HepG2 (cell line): Measurements from ENCODE around the gene TRIM62. TPM values are rescaled to one million over a fixed set of nuclear protein-coding genes. Genes with fewer than 3 reads are reported as not detected.

Experiments
- ATAC-seq: fragments of 200-7000 bp; cut with Tn5 transposase; 3 replicates; pipeline ENCODE4 v1.9.1; 2020; ENCODE audit warnings: mild to moderate bottlenecking, moderate library complexity
- BruUV-seq: library from RNA; stranded (reverse); fragments of 400-500 nt; replicated peaks from 2 replicates; lab custom pipeline; 2021; lab: Mats Ljungman, UMichigan
- CTCF ChIA-PET: fragments of 300-600 bp; formaldehyde crosslinking; extraction: SDS; loops from one replicate; lab custom pipeline; 2021; ENCODE audit warnings: low total read pairs, inconsistent platforms, low intra/inter-chr PET ratio; lab: Yijun Ruan, JAX
- POLR2A ChIA-PET: fragments of 350-600 bp; sonication (Branson Sonifier 250); formaldehyde crosslinking; loops from one replicate; lab custom pipeline; 2020; ENCODE audit warnings: antibody characterized with exemption, inconsistent platforms; lab: Yijun Ruan, JAX
- DNase-seq: peaks from one replicate; pipeline ENCODE4 v3.0.0-alpha.2; 2015; ENCODE audit warnings: low spot score
- FAIRE-seq: peaks from 3 replicates; lab custom pipeline; 2011; peaks lifted over from hg19 to GRCh38; lab: Jason Lieb, UNC
- H2AFZ ChIP-seq: one replicate; pipeline ENCODE4 v1.6.1; 2011; ENCODE audit warnings: low read length, inconsistent platforms
- H3K27ac ChIP-seq: fragments of 300-600 bp; 3 replicates; pipeline ENCODE4 v1.8.0; 2011; ENCODE audit warnings: mixed run types, mild to moderate bottlenecking, mixed read lengths, low read length, inconsistent platforms; ENCODE audit not compliant: insufficient read depth; ENCODE audit errors: extremely low read length
- H3K27me3 ChIP-seq, 2 experiments: fragments of 200-600 bp in 1 of 2; 2 replicates in 1 of 2; 3 replicates in 1 of 2; pipeline versions ENCODE4 v1.6.0 to v1.8.0; 2011; ENCODE audit warnings: low read length in 2 of 2, mild to moderate bottlenecking in 2 of 2, moderate library complexity in 2 of 2, inconsistent platforms in 1 of 2; ENCODE audit not compliant: insufficient read depth in 2 of 2, control insufficient read depth in 1 of 2
- H3K36me3 ChIP-seq, 2 experiments: fragments of 200-600 bp in 1 of 2; replicated peaks in 1 of 2; 2 replicates in 1 of 2; 3 replicates in 1 of 2; pipeline versions ENCODE4 v1.5.1 to v1.8.0; 2011; ENCODE audit warnings: low read length in 2 of 2, inconsistent platforms in 1 of 2; ENCODE audit not compliant: insufficient read depth in 2 of 2, control insufficient read depth in 1 of 2
- H3K4me1 ChIP-seq: 2 replicates; pipeline ENCODE4 v1.5.1; 2012; ENCODE audit warnings: low read length, inconsistent platforms; ENCODE audit not compliant: insufficient read depth
- H3K4me2 ChIP-seq: 2 replicates; pipeline ENCODE4 v1.6.0; 2011; ENCODE audit warnings: low read depth, low read length, inconsistent platforms
- H3K4me3 ChIP-seq, 3 experiments: fragments of 200-600 bp in 1 of 3; sonication (generic), shearing (Covaris generic) in 1 of 3; replicated peaks in 1 of 3; 2 replicates each; pipeline ENCODE4 v1.5.1; 2011 to 2016; ENCODE audit warnings: low read length in 3 of 3, inconsistent platforms in 2 of 3, low read depth in 2 of 3, mild to moderate bottlenecking in 2 of 3, control low read depth in 1 of 3, mixed read lengths in 1 of 3; ENCODE audit not compliant: insufficient read depth in 1 of 3
- H3K79me2 ChIP-seq: one replicate; pipeline ENCODE4 v1.6.1; 2011; ENCODE audit warnings: low read length, inconsistent platforms; ENCODE audit not compliant: insufficient read depth
- H3K9ac ChIP-seq: 2 replicates; pipeline ENCODE4 v1.6.0; 2011; ENCODE audit warnings: mild to moderate bottlenecking, low read depth, low read length, inconsistent platforms; ENCODE audit not compliant: insufficient read depth
- H3K9me3 ChIP-seq: 2 replicates; pipeline ENCODE4 v1.5.1; 2012; ENCODE audit warnings: mild to moderate bottlenecking, low read length
- H4K20me1 ChIP-seq: 2 replicates; pipeline ENCODE4 v1.6.0; 2011; ENCODE audit warnings: inconsistent platforms, mild to moderate bottlenecking, low read length, moderate library complexity; ENCODE audit not compliant: insufficient read depth
- WGBS: methylation state at CpG from one replicate; pipeline ENCODE4 v1.1.6; 2017; ENCODE audit warnings: low lambda C conversion rate; 5-methylcytosine and 5-hydroxymethylcytosine counted together
- in situ Hi-C: cut with HindIII; loops from 2 replicates; pipeline ENCODE4 v1.10.0; 2017; ENCODE audit warnings: low pct_unique_long_range_greater_than_20kb; ENCODE audit not compliant: extremely low pct_ligation_motif_present
- intact Hi-C: fragments of 100-400 bp; cut with micrococcal nuclease; formaldehyde crosslinking; loops from one replicate; pipeline ENCODE4 v1.10.0; 2022; ENCODE audit not compliant: unreplicated experiment
- polyA plus RNA-seq, 8 experiments: library from polyadenylated mRNA; depleted of rRNA in 3 of 8; stranded (reverse) in 7 of 8; unstranded in 1 of 8; fragments of >200 nt; fragmentation: Illumina TruSeq in 4 of 8; extraction: Trizol in 4 of 8; gene quantifications; 2 replicates each; pipeline versions ENCODE4 v1.2.1 to v1.2.3, GENCODE V29; 2011 to 2016; ENCODE audit warnings: low read depth in 4 of 8, missing spikeins in 1 of 8, mixed read lengths in 1 of 8; ENCODE audit not compliant: insufficient read depth in 1 of 8
- total RNA-seq, 5 experiments: library from RNA; depleted of rRNA; stranded (reverse); fragments of >200 nt; fragmentation: Illumina TruSeq; extraction: Trizol; gene quantifications; 2 replicates each; pipeline ENCODE4 v1.2.3, GENCODE V29; 2016; ENCODE audit warnings: low read depth in 1 of 5
- TF ChIP-seq, protein P1 (sequence below): sonication (generic); formaldehyde crosslinking; IDR thresholded peaks from 2 replicates; pipeline ENCODE4 v1.5.0; 2020; ENCODE audit warnings: mild to moderate bottlenecking, missing genetic modification reagents, moderate library complexity
- TF ChIP-seq, protein P2 (sequence below): sonication (generic); formaldehyde crosslinking; IDR thresholded peaks from 2 replicates; pipeline ENCODE4 v1.5.0; 2020; ENCODE audit warnings: missing genetic modification reagents
- TF ChIP-seq, protein P3 (sequence below): fragments of 450-650 bp; IDR thresholded peaks from 2 replicates; pipeline ENCODE4 v1.6.1; 2016

Gene TRIM62
- total and polyA plus RNA-seq, 2 of the 13 experiments (the other 11 are each of a cell fraction or from before 2014, with no cell fraction given): 0.53 to 0.57 TPM

DNA sequence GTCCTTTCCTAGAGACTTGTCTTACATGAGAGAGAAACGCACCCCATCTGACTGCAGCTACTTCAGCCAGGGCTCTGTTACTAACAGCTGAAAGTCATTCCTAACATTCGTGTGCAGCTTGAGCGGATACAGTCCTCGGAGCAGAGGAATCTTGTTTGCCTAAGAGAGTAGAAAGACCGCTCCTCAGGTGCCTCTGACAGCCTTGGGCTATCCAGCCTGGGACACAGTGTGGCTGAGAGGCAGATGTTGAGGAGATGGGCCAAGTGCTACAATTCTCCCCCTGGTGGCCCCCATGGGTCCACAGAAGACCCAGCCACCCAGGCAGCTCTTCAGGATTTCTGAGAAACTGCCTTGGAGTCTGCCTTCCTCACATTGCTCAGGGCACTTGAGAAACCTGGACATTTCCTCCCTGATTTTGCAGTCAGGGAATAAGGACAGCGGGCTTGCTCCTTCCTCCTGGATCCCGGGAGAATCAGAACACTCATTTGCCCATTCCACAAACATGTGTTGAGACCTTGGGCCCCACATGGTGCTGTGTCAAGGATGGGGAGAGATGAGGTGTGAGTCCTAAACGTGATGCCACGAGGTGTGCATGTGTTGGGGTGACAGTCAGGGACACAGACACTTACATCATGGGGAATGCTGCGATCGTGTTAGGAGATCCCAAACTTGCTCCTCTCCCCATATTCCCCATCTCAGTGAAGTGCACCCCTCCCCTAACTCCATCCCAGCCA, 13.1 kb downstream of the TRIM62 start:
- no TSS peak for BruUV-seq
- in situ Hi-C loops (no loop called here), intact Hi-C loops (no loop called here)
- H2AFZ ChIP-seq: no peak overlapping the region
- no peaks in the 10 kb centered on the region for H3K27me3 ChIP-seq
- DNase-seq (no peak), ATAC-seq (peak; percentile 47; the same call in 2 of the 3 replicates), FAIRE-seq (no peak)
- H3K4me1 ChIP-seq: no peaks in the 10 kb centered on the region
- no peak overlapping the region for H3K4me2 ChIP-seq
- no peaks in the 10 kb centered on the region for H3K79me2 ChIP-seq
- no peak overlapping the region for H3K9ac ChIP-seq
- H3K36me3 ChIP-seq: no peaks in the 10 kb centered on the region
- POLR2A ChIA-PET: no interaction called here
- H4K20me1 ChIP-seq: no peaks in the 10 kb centered on the region
- TF ChIP-seq, protein P1, sequence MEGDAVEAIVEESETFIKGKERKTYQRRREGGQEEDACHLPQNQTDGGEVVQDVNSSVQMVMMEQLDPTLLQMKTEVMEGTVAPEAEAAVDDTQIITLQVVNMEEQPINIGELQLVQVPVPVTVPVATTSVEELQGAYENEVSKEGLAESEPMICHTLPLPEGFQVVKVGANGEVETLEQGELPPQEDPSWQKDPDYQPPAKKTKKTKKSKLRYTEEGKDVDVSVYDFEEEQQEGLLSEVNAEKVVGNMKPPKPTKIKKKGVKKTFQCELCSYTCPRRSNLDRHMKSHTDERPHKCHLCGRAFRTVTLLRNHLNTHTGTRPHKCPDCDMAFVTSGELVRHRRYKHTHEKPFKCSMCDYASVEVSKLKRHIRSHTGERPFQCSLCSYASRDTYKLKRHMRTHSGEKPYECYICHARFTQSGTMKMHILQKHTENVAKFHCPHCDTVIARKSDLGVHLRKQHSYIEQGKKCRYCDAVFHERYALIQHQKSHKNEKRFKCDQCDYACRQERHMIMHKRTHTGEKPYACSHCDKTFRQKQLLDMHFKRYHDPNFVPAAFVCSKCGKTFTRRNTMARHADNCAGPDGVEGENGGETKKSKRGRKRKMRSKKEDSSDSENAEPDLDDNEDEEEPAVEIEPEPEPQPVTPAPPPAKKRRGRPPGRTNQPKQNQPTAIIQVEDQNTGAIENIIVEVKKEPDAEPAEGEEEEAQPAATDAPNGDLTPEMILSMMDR (CRISPR knock-in tag): 0 out of 2 replicates have a peak, but pooled peaks have one; percentile 5
- TF ChIP-seq, protein P2, sequence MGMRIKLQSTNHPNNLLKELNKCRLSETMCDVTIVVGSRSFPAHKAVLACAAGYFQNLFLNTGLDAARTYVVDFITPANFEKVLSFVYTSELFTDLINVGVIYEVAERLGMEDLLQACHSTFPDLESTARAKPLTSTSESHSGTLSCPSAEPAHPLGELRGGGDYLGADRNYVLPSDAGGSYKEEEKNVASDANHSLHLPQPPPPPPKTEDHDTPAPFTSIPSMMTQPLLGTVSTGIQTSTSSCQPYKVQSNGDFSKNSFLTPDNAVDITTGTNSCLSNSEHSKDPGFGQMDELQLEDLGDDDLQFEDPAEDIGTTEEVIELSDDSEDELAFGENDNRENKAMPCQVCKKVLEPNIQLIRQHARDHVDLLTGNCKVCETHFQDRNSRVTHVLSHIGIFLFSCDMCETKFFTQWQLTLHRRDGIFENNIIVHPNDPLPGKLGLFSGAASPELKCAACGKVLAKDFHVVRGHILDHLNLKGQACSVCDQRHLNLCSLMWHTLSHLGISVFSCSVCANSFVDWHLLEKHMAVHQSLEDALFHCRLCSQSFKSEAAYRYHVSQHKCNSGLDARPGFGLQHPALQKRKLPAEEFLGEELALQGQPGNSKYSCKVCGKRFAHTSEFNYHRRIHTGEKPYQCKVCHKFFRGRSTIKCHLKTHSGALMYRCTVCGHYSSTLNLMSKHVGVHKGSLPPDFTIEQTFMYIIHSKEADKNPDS (CRISPR knock-in tag): no peak
- TF ChIP-seq, protein P3, sequence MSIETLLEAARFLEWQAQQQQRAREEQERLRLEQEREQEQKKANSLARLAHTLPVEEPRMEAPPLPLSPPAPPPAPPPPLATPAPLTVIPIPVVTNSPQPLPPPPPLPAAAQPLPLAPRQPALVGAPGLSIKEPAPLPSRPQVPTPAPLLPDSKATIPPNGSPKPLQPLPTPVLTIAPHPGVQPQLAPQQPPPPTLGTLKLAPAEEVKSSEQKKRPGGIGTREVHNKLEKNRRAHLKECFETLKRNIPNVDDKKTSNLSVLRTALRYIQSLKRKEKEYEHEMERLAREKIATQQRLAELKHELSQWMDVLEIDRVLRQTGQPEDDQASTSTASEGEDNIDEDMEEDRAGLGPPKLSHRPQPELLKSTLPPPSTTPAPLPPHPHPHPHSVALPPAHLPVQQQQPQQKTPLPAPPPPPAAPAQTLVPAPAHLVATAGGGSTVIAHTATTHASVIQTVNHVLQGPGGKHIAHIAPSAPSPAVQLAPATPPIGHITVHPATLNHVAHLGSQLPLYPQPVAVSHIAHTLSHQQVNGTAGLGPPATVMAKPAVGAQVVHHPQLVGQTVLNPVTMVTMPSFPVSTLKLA: peak; percentile 71; the same call in 1 of the 2 replicates
- CTCF ChIA-PET: no interaction called here
- H3K27ac ChIP-seq: no peak overlapping the region
- H3K9me3 ChIP-seq: no peaks in the 10 kb centered on the region
- WGBS: 71% methylated on average over 9 of the region's 11 CpGs
- H3K4me3 ChIP-seq: no peak overlapping the region
